Glutamatergic neuron (in vitro differentiated cells): ENCODE results near the gene SRSF4. TPM values are rescaled to one million over a fixed set of nuclear protein-coding genes. Genes with fewer than 3 reads are reported as not detected.

Experiments
- DNase-seq: peaks from one replicate; pipeline ENCODE4 v3.0.0; 2022
- H3K27ac Mint-ChIP-seq: one replicate; pipeline ENCODE4 v1.8.0; 2020; ENCODE audit warnings: mild to moderate bottlenecking, mixed read lengths, inconsistent platforms; ENCODE audit not compliant: unreplicated experiment
- H3K27me3 Mint-ChIP-seq: one replicate; pipeline ENCODE4 v1.8.0; 2020; ENCODE audit warnings: mild to moderate bottlenecking, moderate library complexity, mixed read lengths, inconsistent platforms; ENCODE audit not compliant: unreplicated experiment
- H3K36me3 Mint-ChIP-seq: one replicate; pipeline ENCODE4 v1.8.0; 2020; ENCODE audit warnings: mild to moderate bottlenecking, mixed read lengths, inconsistent platforms; ENCODE audit not compliant: unreplicated experiment
- H3K4me1 Mint-ChIP-seq: one replicate; pipeline ENCODE4 v1.8.0; 2020; ENCODE audit warnings: mild to moderate bottlenecking, low read depth, mixed read lengths, inconsistent platforms; ENCODE audit not compliant: unreplicated experiment
- H3K4me3 Mint-ChIP-seq: one replicate; pipeline ENCODE4 v1.8.0; 2020; ENCODE audit warnings: mild to moderate bottlenecking, mixed read lengths, inconsistent platforms; ENCODE audit not compliant: unreplicated experiment
- H3K9me3 Mint-ChIP-seq: one replicate; pipeline ENCODE4 v1.8.0; 2020; ENCODE audit warnings: mild to moderate bottlenecking, moderate library complexity, mixed read lengths, inconsistent platforms; ENCODE audit not compliant: unreplicated experiment
- CTCF ChIP-seq: fragments of 200-600 bp; sonication (generic); IDR thresholded peaks from one replicate; pipeline ENCODE4 v1.5.0; 2021; ENCODE audit not compliant: partially characterized antibody, unreplicated experiment
- total RNA-seq: library from RNA; stranded (reverse); fragmentation: NEBNext Ultra II Directional; extraction: Animal tissue kit (Norgen Biotek cat#: 25700); gene quantifications from one replicate; pipeline ENCODE4 v1.2.1, GENCODE V29; 2021; ENCODE audit not compliant: unreplicated experiment

The SRSF4 gene
- total RNA-seq, 1 donor from 2014 or later, result 69.0 TPM

GRCh38 chr1:29183287-29183686 lies 1.6 kb upstream of the SRSF4 start:
- no peak overlapping the region for H3K27ac Mint-ChIP-seq
- DNase-seq, result no peak
- no peak for TF ChIP-seq CTCF
- peak overlapping the region; percentile 3 for H3K4me3 Mint-ChIP-seq
- no peaks in the 10 kb centered on the region for H3K27me3 Mint-ChIP-seq
- peaks cover 5% of the 10 kb centered on the region for H3K9me3 Mint-ChIP-seq
- H3K4me1 Mint-ChIP-seq, result peaks cover 13% of the 10 kb centered on the region
- no peaks in the 10 kb centered on the region for H3K36me3 Mint-ChIP-seq

- DNase-seq, result no peak
- H3K4me3 Mint-ChIP-seq, result peak overlapping the region; percentile 92
- TF ChIP-seq CTCF, result no peak
- H3K27me3 Mint-ChIP-seq, result no peaks in the 10 kb centered on the region
- H3K27ac Mint-ChIP-seq, result peak overlapping the region; percentile 93
- H3K4me1 Mint-ChIP-seq, result peaks cover 15% of the 10 kb centered on the region
- H3K36me3 Mint-ChIP-seq, result no peaks in the 10 kb centered on the region
- H3K9me3 Mint-ChIP-seq, result peaks cover 3% of the 10 kb centered on the region
Measured at GRCh38 chr1:29180497-29181412, 945 bp downstream of the SRSF4 start.

GRCh38 chr1:29179641-29180184 lies 2.0 kb downstream of the SRSF4 start:
- Mint-ChIP-seq H3K9me3 (peaks cover 3% of the 10 kb centered on the region), H3K27ac (no peak overlapping the region), H3K36me3 (no peaks in the 10 kb centered on the region), H3K27me3 (no peaks in the 10 kb centered on the region), H3K4me1 (peaks cover 15% of the 10 kb centered on the region), H3K4me3 (peak overlapping the region; percentile 92)
- no peak for DNase-seq
- no peak for TF ChIP-seq CTCF

- peaks cover 6% of the 10 kb centered on the region for H3K27me3 Mint-ChIP-seq
- H3K4me1 Mint-ChIP-seq, result peaks cover 16% of the 10 kb centered on the region
- H3K9me3 Mint-ChIP-seq, result peaks cover 1% of the 10 kb centered on the region
- H3K36me3 Mint-ChIP-seq, result no peaks in the 10 kb centered on the region
- no peak for DNase-seq
- no peak overlapping the region for H3K27ac Mint-ChIP-seq
- TF ChIP-seq CTCF, result no peak
- no peak overlapping the region for H3K4me3 Mint-ChIP-seq
Measured at GRCh38 chr1:29177022-29177705, 4.5 kb downstream of the SRSF4 start.
